Retinal pigment epithelial cell (primary cell): ENCODE measurements around the gene ITGA2B.

Source experiments
- DNase-seq: peaks from one replicate; pipeline ENCODE4 v3.0.0-alpha.2; 2010; ENCODE audit warnings: low read depth
- H3K4me3 ChIP-seq: 2 replicates; pipeline ENCODE4 v1.5.1; 2011; ENCODE audit warnings: mild to moderate bottlenecking, low read length, control low read depth, moderate library complexity
- TF ChIP-seq, protein P1 (sequence below): conservative IDR thresholded peaks from 2 replicates; pipeline ENCODE4 v1.5.1; 2011; ENCODE audit warnings: low read depth, low read length, control low read depth, inconsistent platforms

ITGA2B gene

DNA sequence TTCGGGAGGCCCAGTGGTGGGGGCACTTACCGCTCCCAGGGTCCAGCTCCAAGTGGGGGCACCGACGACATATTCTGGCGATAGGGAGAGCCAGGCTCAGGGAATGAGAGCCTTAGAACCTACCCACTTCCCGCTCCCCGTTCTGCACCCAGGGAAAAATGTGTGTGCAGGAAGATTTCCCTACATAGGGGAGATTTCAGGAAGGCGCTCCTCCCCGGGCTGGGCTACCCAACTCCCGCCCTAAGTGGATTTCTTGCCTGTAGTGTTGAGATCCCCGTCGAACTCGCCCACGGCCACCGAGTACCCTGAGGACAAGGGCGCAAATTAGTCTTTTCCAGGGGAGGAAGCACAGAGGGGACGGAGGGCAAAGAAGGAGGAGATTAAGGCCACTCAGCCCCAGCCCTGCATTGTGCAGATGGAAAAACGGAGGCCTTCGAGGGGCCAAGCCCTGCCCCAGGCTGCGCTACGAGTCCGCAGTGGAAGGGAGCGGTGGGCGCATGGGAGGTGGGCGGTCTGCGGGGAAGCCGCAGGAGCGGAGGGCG is 5.1 kb downstream of the ITGA2B start:
- TF ChIP-seq, protein P1, sequence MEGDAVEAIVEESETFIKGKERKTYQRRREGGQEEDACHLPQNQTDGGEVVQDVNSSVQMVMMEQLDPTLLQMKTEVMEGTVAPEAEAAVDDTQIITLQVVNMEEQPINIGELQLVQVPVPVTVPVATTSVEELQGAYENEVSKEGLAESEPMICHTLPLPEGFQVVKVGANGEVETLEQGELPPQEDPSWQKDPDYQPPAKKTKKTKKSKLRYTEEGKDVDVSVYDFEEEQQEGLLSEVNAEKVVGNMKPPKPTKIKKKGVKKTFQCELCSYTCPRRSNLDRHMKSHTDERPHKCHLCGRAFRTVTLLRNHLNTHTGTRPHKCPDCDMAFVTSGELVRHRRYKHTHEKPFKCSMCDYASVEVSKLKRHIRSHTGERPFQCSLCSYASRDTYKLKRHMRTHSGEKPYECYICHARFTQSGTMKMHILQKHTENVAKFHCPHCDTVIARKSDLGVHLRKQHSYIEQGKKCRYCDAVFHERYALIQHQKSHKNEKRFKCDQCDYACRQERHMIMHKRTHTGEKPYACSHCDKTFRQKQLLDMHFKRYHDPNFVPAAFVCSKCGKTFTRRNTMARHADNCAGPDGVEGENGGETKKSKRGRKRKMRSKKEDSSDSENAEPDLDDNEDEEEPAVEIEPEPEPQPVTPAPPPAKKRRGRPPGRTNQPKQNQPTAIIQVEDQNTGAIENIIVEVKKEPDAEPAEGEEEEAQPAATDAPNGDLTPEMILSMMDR = no peak
- H3K4me3 ChIP-seq = no peak overlapping the region
- DNase-seq = no peak

- no peak overlapping the region for H3K4me3 ChIP-seq
- no peak for DNase-seq
- TF ChIP-seq, protein P1 = no peak
Measured at GRCh38 chr17:44383861-44384260, 5.6 kb downstream of the ITGA2B start.

GRCh38 chr17:44383363-44383762 is 6.1 kb downstream of the ITGA2B start:
- no peak for DNase-seq
- TF ChIP-seq, protein P1 = no peak
- H3K4me3 ChIP-seq = no peak overlapping the region

DNA sequence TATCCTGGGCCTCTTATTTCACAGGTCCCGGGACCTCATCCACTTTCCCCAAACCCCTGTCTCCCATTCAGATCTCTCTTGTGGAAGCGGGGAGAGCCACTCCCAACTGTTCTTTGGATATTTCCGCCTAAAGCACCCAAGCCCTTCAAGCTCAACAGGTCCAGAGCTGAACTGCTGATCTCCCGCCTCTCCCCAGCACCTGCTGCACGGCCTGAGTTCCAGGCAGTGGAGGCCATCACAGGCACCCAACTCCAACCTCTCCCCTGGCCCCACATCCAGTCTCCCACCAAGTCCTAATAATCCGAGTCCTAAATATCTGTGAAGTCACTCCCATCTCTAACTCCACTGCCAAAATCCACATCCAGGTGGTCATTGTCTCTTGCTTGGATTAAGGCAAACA is 6.5 kb downstream of the ITGA2B start:
- TF ChIP-seq, protein P1 = no peak
- H3K4me3 ChIP-seq = no peak overlapping the region
- DNase-seq = no peak

DNA sequence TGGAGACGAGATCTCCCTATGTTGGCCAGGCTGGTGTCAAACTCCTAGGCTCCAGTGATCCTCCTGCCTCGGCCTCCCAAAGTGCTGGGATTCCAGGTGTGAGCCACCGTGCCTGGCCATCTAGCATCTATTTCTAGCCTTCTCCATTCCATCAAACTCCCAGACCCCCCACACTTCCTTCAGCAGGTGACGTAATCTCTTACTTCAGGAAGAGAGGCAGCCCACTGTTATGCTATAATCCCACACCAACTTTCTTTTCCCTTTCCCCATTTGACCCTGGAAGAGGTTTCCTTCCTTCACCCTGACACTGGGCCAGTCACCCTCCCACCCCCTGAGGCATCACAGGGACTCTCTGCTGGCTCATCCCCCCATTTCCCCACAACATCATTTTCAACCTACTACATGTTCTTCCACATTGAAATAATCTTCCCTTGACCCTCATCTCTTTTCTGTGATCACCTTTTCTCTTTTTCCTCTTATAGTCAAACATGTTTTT is 7.6 kb downstream of the ITGA2B start:
- TF ChIP-seq, protein P1 = no peak
- no peak for DNase-seq
- H3K4me3 ChIP-seq = no peak overlapping the region

- TF ChIP-seq, protein P1 = no peak
- H3K4me3 ChIP-seq = no peak overlapping the region
Measured at GRCh38 chr17:44380767-44381166, 8.7 kb downstream of the ITGA2B start.

GRCh38 chr17:44379887-44380286 is 9.6 kb downstream of the ITGA2B start:
- DNase-seq = no peak
- TF ChIP-seq, protein P1 = no peak
- H3K4me3 ChIP-seq = no peak overlapping the region

More at GRCh38 chr17:44380767-44381166, 8.7 kb downstream of the ITGA2B start:
- no peak for DNase-seq
